BLaER1 (cell line): ENCODE data around the gene SCARB1.
A peak's percentile ranks its signal among the peaks of the same experiment; 100 is the strongest.
"Not testable (repeated sequence)": the region's sequence is repeated elsewhere in the genome, so short reads cannot be mapped to it uniquely, and the experiment has no call there.

ENCODE experiments used
- H3K27ac ChIP-seq: shearing (Covaris generic); formaldehyde crosslinking; 2 replicates; pipeline ENCODE4 v1.8.1; 2022
- H3K27me3 ChIP-seq: shearing (Covaris generic); formaldehyde crosslinking; 2 replicates; pipeline ENCODE4 v1.8.1; 2022
- H3K36me3 ChIP-seq: shearing (Covaris generic); formaldehyde crosslinking; 2 replicates; pipeline ENCODE4 v1.8.1; 2022
- H3K4me1 ChIP-seq: shearing (Covaris generic); formaldehyde crosslinking; 2 replicates; pipeline ENCODE4 v1.8.1; 2022
- H3K4me2 ChIP-seq: shearing (Covaris generic); formaldehyde crosslinking; 2 replicates; pipeline ENCODE4 v1.8.1; 2022
- H3K4me3 ChIP-seq: shearing (Covaris generic); formaldehyde crosslinking; 2 replicates; pipeline ENCODE4 v1.8.1; 2022
- H3K9ac ChIP-seq: shearing (Covaris generic); formaldehyde crosslinking; 2 replicates; pipeline ENCODE4 v1.8.1; 2022
- H3K9me3 ChIP-seq: shearing (Covaris generic); formaldehyde crosslinking; 2 replicates; pipeline ENCODE4 v1.8.1; 2022
- H4K20me1 ChIP-seq: shearing (Covaris generic); formaldehyde crosslinking; 2 replicates; pipeline ENCODE4 v1.8.1; 2022
- Cebpa-rat ChIP-seq: shearing (Covaris generic); IDR thresholded peaks from 2 replicates; pipeline ENCODE4 v1.8.1; 2022

SCARB1 gene

GRCh38 chr12:124863416-124864325 is at the start of gene SCARB1:
Gene SCARB1 (minus strand): TSS chr12:124863864. CDS start chr12:124863720, 144 bp downstream.
- Histone ChIP-seq H3K4me3 (peak within 1 kb of the TSS; percentile 96), H4K20me1 (peaks cover 48% of the 10 kb centered on the region), H3K4me1 (peaks cover 88% of the 10 kb centered on the region), H3K9ac (peak within 1 kb of the TSS; percentile 97), H3K4me2 (peak within 1 kb of the TSS; percentile 92), H3K9me3 (no peaks in the 10 kb centered on the region), H3K36me3 (peaks cover 35% of the 10 kb centered on the region), H3K27me3 (no peaks in the 10 kb centered on the region), H3K27ac (peak within 1 kb of the TSS; percentile 96)
- TF ChIP-seq Cebpa-rat: no peak

GRCh38 chr12:124912529-124913287 is 49.0 kb upstream of the SCARB1 start:
- H3K4me2 ChIP-seq: peak overlapping the region; percentile 95
- H3K27me3 ChIP-seq: not testable (repeated sequence)

GRCh38 chr12:124911521-124911920 is 47.9 kb upstream of the SCARB1 start:
- H3K4me3 ChIP-seq, H3K9ac ChIP-seq, H3K9me3 ChIP-seq, H3K27me3 ChIP-seq, H3K27ac ChIP-seq: not testable (repeated sequence)
- peaks cover 64% of the 10 kb centered on the region for H4K20me1 ChIP-seq
- peaks cover 32% of the 10 kb centered on the region for H3K36me3 ChIP-seq
- peak overlapping the region; percentile 48 for H3K4me2 ChIP-seq
- H3K4me1 ChIP-seq: peaks cover 51% of the 10 kb centered on the region

More at GRCh38 chr12:124912529-124913287, 49.0 kb upstream of the SCARB1 start:
- H3K36me3 ChIP-seq: peaks cover 32% of the 10 kb centered on the region
- not testable (repeated sequence) for H3K27ac ChIP-seq, H3K9me3 ChIP-seq, H3K9ac ChIP-seq
- H4K20me1 ChIP-seq: peaks cover 64% of the 10 kb centered on the region
- H3K4me3 ChIP-seq: peak overlapping the region; percentile 98; the same call in 1 of the 2 replicates
- H3K4me1 ChIP-seq: peaks cover 50% of the 10 kb centered on the region

- H3K4me3 ChIP-seq: no peak overlapping the region
- no peaks in the 10 kb centered on the region for H3K9me3 ChIP-seq
- TF ChIP-seq Cebpa-rat: no peak
- H3K36me3 ChIP-seq: peaks cover 32% of the 10 kb centered on the region
- no peak overlapping the region for H3K9ac ChIP-seq
- H3K4me1 ChIP-seq: peaks cover 48% of the 10 kb centered on the region
- H3K27me3 ChIP-seq: no peaks in the 10 kb centered on the region
- peaks cover 64% of the 10 kb centered on the region for H4K20me1 ChIP-seq
- H3K4me2 ChIP-seq: peak overlapping the region; percentile 48
- no peak overlapping the region for H3K27ac ChIP-seq
Observed at GRCh38 chr12:124910561-124911478, 47.2 kb upstream of the SCARB1 start.

GRCh38 chr12:124909831-124910560 is 46.3 kb upstream of the SCARB1 start:
- peak overlapping the region; percentile 48 for H3K4me2 ChIP-seq
- H3K4me3 ChIP-seq: no peak overlapping the region
- H3K27me3 ChIP-seq: no peaks in the 10 kb centered on the region
- H3K36me3 ChIP-seq: peaks cover 32% of the 10 kb centered on the region
- H3K9ac ChIP-seq: no peak overlapping the region
- H3K4me1 ChIP-seq: peaks cover 41% of the 10 kb centered on the region
- H3K27ac ChIP-seq: no peak overlapping the region
- H4K20me1 ChIP-seq: peaks cover 64% of the 10 kb centered on the region
- no peaks in the 10 kb centered on the region for H3K9me3 ChIP-seq
- no peak for TF ChIP-seq Cebpa-rat

GRCh38 chr12:124906606-124907261 is 43.1 kb upstream of the SCARB1 start:
- Histone ChIP-seq H3K4me1 (peaks cover 38% of the 10 kb centered on the region), H3K4me3 (no peak overlapping the region), H4K20me1 (peaks cover 39% of the 10 kb centered on the region), H3K27ac (no peak overlapping the region), H3K9me3 (no peaks in the 10 kb centered on the region), H3K4me2 (peak overlapping the region; percentile 38), H3K27me3 (no peaks in the 10 kb centered on the region), H3K9ac (no peak overlapping the region), H3K36me3 (peaks cover 14% of the 10 kb centered on the region)
- no peak for TF ChIP-seq Cebpa-rat

GRCh38 chr12:124904306-124905098 is 40.8 kb upstream of the SCARB1 start:
- no peaks in the 10 kb centered on the region for H3K27me3 ChIP-seq
- no peak for TF ChIP-seq Cebpa-rat
- H3K9me3 ChIP-seq: no peaks in the 10 kb centered on the region
- no peak overlapping the region for H3K27ac ChIP-seq
- no peaks in the 10 kb centered on the region for H3K36me3 ChIP-seq
- no peak overlapping the region for H3K4me2 ChIP-seq
- H3K4me1 ChIP-seq: peaks cover 29% of the 10 kb centered on the region
- no peak overlapping the region for H3K4me3 ChIP-seq
- H4K20me1 ChIP-seq: peaks cover 17% of the 10 kb centered on the region
- H3K9ac ChIP-seq: no peak overlapping the region

GRCh38 chr12:124902916-124903315 is 39.3 kb upstream of the SCARB1 start:
- H3K9me3 ChIP-seq: no peaks in the 10 kb centered on the region
- peaks cover 44% of the 10 kb centered on the region for H3K4me1 ChIP-seq
- H3K4me3 ChIP-seq: no peak overlapping the region
- peaks cover under 1% of the 10 kb centered on the region; the same call in 1 of the 2 replicates for H4K20me1 ChIP-seq
- H3K36me3 ChIP-seq: no peaks in the 10 kb centered on the region
- no peaks in the 10 kb centered on the region for H3K27me3 ChIP-seq
- H3K9ac ChIP-seq: no peak overlapping the region
- no peak overlapping the region for H3K4me2 ChIP-seq
- TF ChIP-seq Cebpa-rat: no peak
- no peak overlapping the region for H3K27ac ChIP-seq
